K562 treated with DMSO at 1 percent for 48 hours (cell line): ENCODE results near the gene PEAK1. TPM values are rescaled to one million over a fixed set of nuclear protein-coding genes. Genes with fewer than 3 reads are reported as not detected.

Experiments used
- total RNA-seq: library from RNA; unstranded; fragments of 300-600 nt; gene quantifications from 2 replicates; pipeline ENCODE4 v1.2.3, GENCODE V29; 2022; ENCODE audit warnings: low replicate concordance; ENCODE audit errors: extremely low read depth

The PEAK1 gene
- not detected in 2 replicates for total RNA-seq

GRCh38 chr15:77419836-77420609 lies at the start of gene PEAK1:
Gene PEAK1 (minus strand): TSS chr15:77420104. CDS start chr15:77181926, 238,178 bp downstream.

GRCh38 chr15:77420610-77421369 lies 886 bp upstream of the PEAK1 start, which contains the start of gene HMG20A:
Gene HMG20A (plus strand): TSS chr15:77420888. CDS start chr15:77458408, 37,520 bp downstream.

GRCh38 chr15:77070495-77071304 lies 349.2 kb downstream of the PEAK1 start, which contains the start of gene TSPAN3:
Gene TSPAN3 (minus strand): TSS chr15:77071109. CDS start chr15:77070954, 155 bp downstream.

Other genes with a start within 250 kb of the PEAK1 start
- gene HMG20A, start 784 bp upstream of the PEAK1 start, total RNA-seq: not detected in 2 replicates
- gene LINGO1, start 212.8 kb upstream of the PEAK1 start, total RNA-seq: not detected in 2 replicates